Activated CD4-positive, alpha-beta T cell treated with anti-CD3 and anti-CD28 coated beads, Interleukin-2, amount 50 U/mL, for 24 hours (primary cell): ENCODE measurements around the gene TCHHL1.
A peak's percentile ranks its signal among the peaks of the same experiment; 100 is the strongest.
"Not testable (repeated sequence)": the region's sequence is repeated elsewhere in the genome, so short reads cannot be mapped to it uniquely, and the experiment has no call there.

ENCODE experiments used
- DNase-seq, 2 donors: peaks; one replicate each; pipeline ENCODE4 v3.0.0-alpha.2; 2020; ENCODE audit warnings: low read depth in 1 of 2, low spot score in 1 of 2

Gene TCHHL1

GRCh38 chr1:152096931-152097330, 8.1 kb upstream of the TCHHL1 start:
- no peak for DNase-seq

GRCh38 chr1:152086760-152087159, 2.1 kb downstream of the TCHHL1 start:
- DNase-seq: no peak

- DNase-seq: no peak
Measured at GRCh38 chr1:152084853-152085252, 4.0 kb downstream of the TCHHL1 start.

- DNase-seq: not testable (repeated sequence)
Measured at GRCh38 chr1:152081026-152081425, 7.8 kb downstream of the TCHHL1 start.

- DNase-seq: not testable (repeated sequence)
Measured at GRCh38 chr1:152080494-152080893, 8.4 kb downstream of the TCHHL1 start.

GRCh38 chr1:152078831-152079441, 9.9 kb downstream of the TCHHL1 start:
- no peak for DNase-seq

- no peak for DNase-seq
Measured at GRCh38 chr1:152072311-152072710, 16.6 kb downstream of the TCHHL1 start.

GRCh38 chr1:152071123-152071522, 17.7 kb downstream of the TCHHL1 start:
- DNase-seq: no peak

GRCh38 chr1:152067929-152068328, 20.9 kb downstream of the TCHHL1 start:
- no peak for DNase-seq

GRCh38 chr1:152067150-152067549, 21.7 kb downstream of the TCHHL1 start:
- DNase-seq: no peak

GRCh38 chr1:152061952-152062351, 26.9 kb downstream of the TCHHL1 start:
- no peak for DNase-seq

GRCh38 chr1:152053375-152053774, 35.5 kb downstream of the TCHHL1 start:
- DNase-seq: no peak

- peak; percentile 76 to 84 for DNase-seq
Measured at GRCh38 chr1:152052606-152053005, 36.3 kb downstream of the TCHHL1 start.

GRCh38 chr1:152050886-152051675, 37.8 kb downstream of the TCHHL1 start:
- DNase-seq: no peak

- DNase-seq: no peak
Measured at GRCh38 chr1:152049291-152050083, 39.4 kb downstream of the TCHHL1 start.

GRCh38 chr1:152048416-152049009, 40.4 kb downstream of the TCHHL1 start:
- peak in 1 of 2 donors; percentile 35 for DNase-seq

- DNase-seq: peak; percentile 61 to 84
Measured at GRCh38 chr1:152047730-152048415, 41.0 kb downstream of the TCHHL1 start.

- DNase-seq: no peak
Measured at GRCh38 chr1:152047413-152047729, 41.5 kb downstream of the TCHHL1 start.

- DNase-seq: no peak
Measured at GRCh38 chr1:152044386-152044785, 44.5 kb downstream of the TCHHL1 start.

- no peak for DNase-seq
Measured at GRCh38 chr1:152043870-152044269, 45.0 kb downstream of the TCHHL1 start.

- no peak for DNase-seq
Measured at GRCh38 chr1:152042030-152042429, 46.8 kb downstream of the TCHHL1 start.
